K562 (cell line): Measurements from ENCODE around the gene MCL1. TPM values are rescaled to one million over a fixed set of nuclear protein-coding genes. Genes with fewer than 3 reads are reported as not detected.
A peak's percentile ranks its signal among the peaks of the same experiment; 100 is the strongest.

Source experiments
- BRD9 ChIP-seq: fragments of 450-650 bp; IDR thresholded peaks from 2 replicates; pipeline ENCODE4 v1.6.1; 2018; ENCODE audit warnings: low read depth; ENCODE audit not compliant: partially characterized antibody
- CXXC5 ChIP-seq: fragments of 250-450 bp; sonication (Bioruptor Pico); IDR thresholded peaks from 2 replicates; pipeline ENCODE4 v1.8.0; 2022; ENCODE audit warnings: inconsistent platforms, mild to moderate bottlenecking, moderate library complexity
- SMAD4 ChIP-seq: fragments of 250-450 bp; sonication (Bioruptor Pico); conservative IDR thresholded peaks from 2 replicates; pipeline ENCODE4 v1.8.0; 2021; ENCODE audit warnings: inconsistent platforms, mild to moderate bottlenecking, moderate library complexity
- TCF3 ChIP-seq: sonication (generic); formaldehyde crosslinking; IDR thresholded peaks from 2 replicates; pipeline ENCODE4 v1.4.0; 2020; ENCODE audit warnings: mild to moderate bottlenecking, missing genetic modification reagents
- ZNF165 ChIP-seq: fragments of 250-450 bp; sonication (Bioruptor Pico); IDR thresholded peaks from 2 replicates; pipeline ENCODE4 v1.4.0; 2020; ENCODE audit warnings: borderline replicate concordance
- polyA plus RNA-seq, 8 experiments: library from polyadenylated mRNA; depleted of rRNA in 4 of 8; stranded (reverse) in 5 of 8; unstranded in 3 of 8; fragments of >200 nt; fragmentation: Nextera tagmentation in 2 of 8; fragmentation: Illumina TruSeq in 1 of 8; extraction: Ambion mirVana in 2 of 8; extraction: Trizol in 1 of 8; gene quantifications; 2 replicates each; pipeline versions ENCODE4 v1.2.1 to v1.2.3, GENCODE V29; 2011 to 2014; ENCODE audit warnings: inconsistent platforms in 1 of 8, missing spikeins in 1 of 8
- total RNA-seq, 7 experiments: library from RNA; depleted of rRNA in 6 of 7; stranded (reverse); fragments of >200 nt in 6 of 7; fragmentation: Illumina TruSeq in 2 of 7; extraction: Trizol in 2 of 7; gene quantifications; 2 replicates each; pipeline versions ENCODE4 v1.2.1 to v1.2.3, GENCODE V29; 2011 to 2021; ENCODE audit warnings: low replicate concordance in 1 of 7
- TF ChIP-seq, protein P1 (sequence below): fragments of 450-650 bp; IDR thresholded peaks from 2 replicates; pipeline ENCODE4 v1.6.1; 2016; ENCODE audit warnings: mild to moderate bottlenecking, moderate library complexity
- TF ChIP-seq, protein P2 (sequence below), 2 experiments: IDR thresholded peaks in 1 of 2; conservative IDR thresholded peaks in 1 of 2; 2 replicates each; pipeline ENCODE4 v1.6.1; 2016; ENCODE audit warnings: low read depth in 2 of 2, mild to moderate bottlenecking in 1 of 2, missing compliant biosample characterization in 1 of 2, missing genetic modification characterization in 1 of 2, moderate library complexity in 1 of 2

MCL1 gene
- total and polyA plus RNA-seq, 9 of the 15 experiments (the other 6 are each of a cell fraction or from before 2014, with no cell fraction given): 27.1 to 224 (median 138) TPM

GRCh38 chr1:150546294-150546937 is 33.0 kb downstream of the MCL1 start (continued):
- TF ChIP-seq, protein P1, sequence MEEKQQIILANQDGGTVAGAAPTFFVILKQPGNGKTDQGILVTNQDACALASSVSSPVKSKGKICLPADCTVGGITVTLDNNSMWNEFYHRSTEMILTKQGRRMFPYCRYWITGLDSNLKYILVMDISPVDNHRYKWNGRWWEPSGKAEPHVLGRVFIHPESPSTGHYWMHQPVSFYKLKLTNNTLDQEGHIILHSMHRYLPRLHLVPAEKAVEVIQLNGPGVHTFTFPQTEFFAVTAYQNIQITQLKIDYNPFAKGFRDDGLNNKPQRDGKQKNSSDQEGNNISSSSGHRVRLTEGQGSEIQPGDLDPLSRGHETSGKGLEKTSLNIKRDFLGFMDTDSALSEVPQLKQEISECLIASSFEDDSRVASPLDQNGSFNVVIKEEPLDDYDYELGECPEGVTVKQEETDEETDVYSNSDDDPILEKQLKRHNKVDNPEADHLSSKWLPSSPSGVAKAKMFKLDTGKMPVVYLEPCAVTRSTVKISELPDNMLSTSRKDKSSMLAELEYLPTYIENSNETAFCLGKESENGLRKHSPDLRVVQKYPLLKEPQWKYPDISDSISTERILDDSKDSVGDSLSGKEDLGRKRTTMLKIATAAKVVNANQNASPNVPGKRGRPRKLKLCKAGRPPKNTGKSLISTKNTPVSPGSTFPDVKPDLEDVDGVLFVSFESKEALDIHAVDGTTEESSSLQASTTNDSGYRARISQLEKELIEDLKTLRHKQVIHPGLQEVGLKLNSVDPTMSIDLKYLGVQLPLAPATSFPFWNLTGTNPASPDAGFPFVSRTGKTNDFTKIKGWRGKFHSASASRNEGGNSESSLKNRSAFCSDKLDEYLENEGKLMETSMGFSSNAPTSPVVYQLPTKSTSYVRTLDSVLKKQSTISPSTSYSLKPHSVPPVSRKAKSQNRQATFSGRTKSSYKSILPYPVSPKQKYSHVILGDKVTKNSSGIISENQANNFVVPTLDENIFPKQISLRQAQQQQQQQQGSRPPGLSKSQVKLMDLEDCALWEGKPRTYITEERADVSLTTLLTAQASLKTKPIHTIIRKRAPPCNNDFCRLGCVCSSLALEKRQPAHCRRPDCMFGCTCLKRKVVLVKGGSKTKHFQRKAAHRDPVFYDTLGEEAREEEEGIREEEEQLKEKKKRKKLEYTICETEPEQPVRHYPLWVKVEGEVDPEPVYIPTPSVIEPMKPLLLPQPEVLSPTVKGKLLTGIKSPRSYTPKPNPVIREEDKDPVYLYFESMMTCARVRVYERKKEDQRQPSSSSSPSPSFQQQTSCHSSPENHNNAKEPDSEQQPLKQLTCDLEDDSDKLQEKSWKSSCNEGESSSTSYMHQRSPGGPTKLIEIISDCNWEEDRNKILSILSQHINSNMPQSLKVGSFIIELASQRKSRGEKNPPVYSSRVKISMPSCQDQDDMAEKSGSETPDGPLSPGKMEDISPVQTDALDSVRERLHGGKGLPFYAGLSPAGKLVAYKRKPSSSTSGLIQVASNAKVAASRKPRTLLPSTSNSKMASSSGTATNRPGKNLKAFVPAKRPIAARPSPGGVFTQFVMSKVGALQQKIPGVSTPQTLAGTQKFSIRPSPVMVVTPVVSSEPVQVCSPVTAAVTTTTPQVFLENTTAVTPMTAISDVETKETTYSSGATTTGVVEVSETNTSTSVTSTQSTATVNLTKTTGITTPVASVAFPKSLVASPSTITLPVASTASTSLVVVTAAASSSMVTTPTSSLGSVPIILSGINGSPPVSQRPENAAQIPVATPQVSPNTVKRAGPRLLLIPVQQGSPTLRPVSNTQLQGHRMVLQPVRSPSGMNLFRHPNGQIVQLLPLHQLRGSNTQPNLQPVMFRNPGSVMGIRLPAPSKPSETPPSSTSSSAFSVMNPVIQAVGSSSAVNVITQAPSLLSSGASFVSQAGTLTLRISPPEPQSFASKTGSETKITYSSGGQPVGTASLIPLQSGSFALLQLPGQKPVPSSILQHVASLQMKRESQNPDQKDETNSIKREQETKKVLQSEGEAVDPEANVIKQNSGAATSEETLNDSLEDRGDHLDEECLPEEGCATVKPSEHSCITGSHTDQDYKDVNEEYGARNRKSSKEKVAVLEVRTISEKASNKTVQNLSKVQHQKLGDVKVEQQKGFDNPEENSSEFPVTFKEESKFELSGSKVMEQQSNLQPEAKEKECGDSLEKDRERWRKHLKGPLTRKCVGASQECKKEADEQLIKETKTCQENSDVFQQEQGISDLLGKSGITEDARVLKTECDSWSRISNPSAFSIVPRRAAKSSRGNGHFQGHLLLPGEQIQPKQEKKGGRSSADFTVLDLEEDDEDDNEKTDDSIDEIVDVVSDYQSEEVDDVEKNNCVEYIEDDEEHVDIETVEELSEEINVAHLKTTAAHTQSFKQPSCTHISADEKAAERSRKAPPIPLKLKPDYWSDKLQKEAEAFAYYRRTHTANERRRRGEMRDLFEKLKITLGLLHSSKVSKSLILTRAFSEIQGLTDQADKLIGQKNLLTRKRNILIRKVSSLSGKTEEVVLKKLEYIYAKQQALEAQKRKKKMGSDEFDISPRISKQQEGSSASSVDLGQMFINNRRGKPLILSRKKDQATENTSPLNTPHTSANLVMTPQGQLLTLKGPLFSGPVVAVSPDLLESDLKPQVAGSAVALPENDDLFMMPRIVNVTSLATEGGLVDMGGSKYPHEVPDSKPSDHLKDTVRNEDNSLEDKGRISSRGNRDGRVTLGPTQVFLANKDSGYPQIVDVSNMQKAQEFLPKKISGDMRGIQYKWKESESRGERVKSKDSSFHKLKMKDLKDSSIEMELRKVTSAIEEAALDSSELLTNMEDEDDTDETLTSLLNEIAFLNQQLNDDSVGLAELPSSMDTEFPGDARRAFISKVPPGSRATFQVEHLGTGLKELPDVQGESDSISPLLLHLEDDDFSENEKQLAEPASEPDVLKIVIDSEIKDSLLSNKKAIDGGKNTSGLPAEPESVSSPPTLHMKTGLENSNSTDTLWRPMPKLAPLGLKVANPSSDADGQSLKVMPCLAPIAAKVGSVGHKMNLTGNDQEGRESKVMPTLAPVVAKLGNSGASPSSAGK: no peak
- TF ChIP-seq CXXC5 (CRISPR knock-in tag) (no peak; the same call in 1 of the 2 replicates), BRD9 (peak; percentile 18), SMAD4 (CRISPR knock-in tag) (0 out of 2 replicates have a peak, but pooled peaks have one; percentile 29), ZNF165 (CRISPR knock-in tag) (no peak), TCF3 (CRISPR knock-in tag) (no peak)
- TF ChIP-seq, protein P2, sequence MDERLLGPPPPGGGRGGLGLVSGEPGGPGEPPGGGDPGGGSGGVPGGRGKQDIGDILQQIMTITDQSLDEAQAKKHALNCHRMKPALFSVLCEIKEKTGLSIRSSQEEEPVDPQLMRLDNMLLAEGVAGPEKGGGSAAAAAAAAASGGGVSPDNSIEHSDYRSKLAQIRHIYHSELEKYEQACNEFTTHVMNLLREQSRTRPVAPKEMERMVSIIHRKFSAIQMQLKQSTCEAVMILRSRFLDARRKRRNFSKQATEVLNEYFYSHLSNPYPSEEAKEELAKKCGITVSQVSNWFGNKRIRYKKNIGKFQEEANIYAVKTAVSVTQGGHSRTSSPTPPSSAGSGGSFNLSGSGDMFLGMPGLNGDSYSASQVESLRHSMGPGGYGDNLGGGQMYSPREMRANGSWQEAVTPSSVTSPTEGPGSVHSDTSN (CRISPR knock-in tag; IDR thresholded peaks at IDR 0.05; ENCODE audit: low read depth): no peak
- TF ChIP-seq, protein P2 (tag; conservative IDR thresholded peaks at IDR 0.05; ENCODE audit: low read depth): peak; percentile 34; the same call in 1 of the 2 replicates
